ENCODE data around the gene C10orf105. TPM values are rescaled to one million over a fixed set of nuclear protein-coding genes. Genes with fewer than 3 reads are reported as not detected.

Gene C10orf105
- total RNA-seq, 2 experiments from 2014 or later: 0.09 to 0.15 TPM

DNA sequence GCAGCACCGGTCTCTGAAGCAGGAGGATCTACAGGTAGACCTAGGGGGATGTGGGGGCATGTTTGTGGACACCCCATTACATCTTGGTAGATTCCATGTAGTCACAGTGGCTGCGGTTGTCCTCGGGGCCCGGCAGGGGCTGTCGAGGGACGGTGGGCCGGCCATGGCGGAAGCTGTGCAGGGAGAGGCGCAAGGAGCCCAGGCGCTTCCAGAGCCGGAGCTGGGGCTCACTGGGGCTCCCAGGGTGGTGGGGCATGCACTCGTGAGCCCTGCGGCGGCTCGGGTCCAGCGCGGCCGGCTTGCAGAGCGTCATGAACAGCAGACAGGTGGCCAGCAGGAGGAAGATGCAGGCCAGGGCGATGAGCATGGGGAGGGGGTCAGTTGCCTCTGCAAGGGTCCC lies 3.7 kb downstream of the C10orf105 start:
- Histone ChIP-seq H3K27ac (ENCODE audit: low read depth, low read length, poor library complexity, severe bottlenecking) (no peak overlapping the region), H3K9me2 (ENCODE audit: insufficient read depth, low read length) (no peaks in the 10 kb centered on the region)
- intact Hi-C loops (cut with micrococcal nuclease; ENCODE audit: unreplicated experiment): no loop called here

DNA sequence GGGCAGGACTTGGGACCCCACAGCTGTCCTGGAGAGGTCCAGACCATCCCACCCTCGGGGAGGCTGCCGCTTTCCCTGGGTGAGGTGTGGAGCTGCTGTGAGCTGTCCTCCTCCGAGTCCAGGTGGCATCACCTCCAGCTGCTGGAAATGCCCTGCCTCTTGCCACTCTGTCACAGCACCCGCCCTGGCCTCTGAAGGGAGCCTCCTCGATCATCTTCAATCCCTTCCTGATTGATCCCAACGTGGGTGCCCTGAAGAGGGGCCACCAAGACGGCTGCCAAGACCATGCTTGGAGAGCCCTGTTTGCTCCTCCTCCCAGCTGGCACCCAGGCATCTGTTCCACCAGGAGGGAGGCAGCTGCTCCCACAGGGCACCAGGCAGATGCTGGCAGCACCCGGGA lies 4.6 kb downstream of the C10orf105 start:
- intact Hi-C loops (cut with micrococcal nuclease; ENCODE audit: unreplicated experiment): no loop called here
- Histone ChIP-seq H3K36me3 (ENCODE audit: insufficient read depth, low read length) (no peaks in the 10 kb centered on the region), H3K27ac (ENCODE audit: low read depth, low read length, poor library complexity, severe bottlenecking) (no peak overlapping the region), H4K20me1 (ENCODE audit: insufficient read depth, low read length) (no peaks in the 10 kb centered on the region), H3K9me3 (ENCODE audit: low read length) (no peaks in the 10 kb centered on the region), H3K9me2 (ENCODE audit: insufficient read depth, low read length) (no peaks in the 10 kb centered on the region), H3K79me2 (ENCODE audit: insufficient read depth, low read depth, low read length) (no peaks in the 10 kb centered on the region), H3K4me3 (ENCODE audit: low read depth, low read length, poor library complexity, severe bottlenecking) (no peak overlapping the region), H3K4me2 (ENCODE audit: low read length) (no peak overlapping the region), H2AFZ (ENCODE audit: low read length) (no peak overlapping the region), H3K4me1 (ENCODE audit: insufficient read depth, low read length, poor library complexity, severe bottlenecking) (peaks cover 33% of the 10 kb centered on the region)
- no TSS peak for BruUV-seq (replicated peaks)
- TF ChIP-seq, protein P1, sequence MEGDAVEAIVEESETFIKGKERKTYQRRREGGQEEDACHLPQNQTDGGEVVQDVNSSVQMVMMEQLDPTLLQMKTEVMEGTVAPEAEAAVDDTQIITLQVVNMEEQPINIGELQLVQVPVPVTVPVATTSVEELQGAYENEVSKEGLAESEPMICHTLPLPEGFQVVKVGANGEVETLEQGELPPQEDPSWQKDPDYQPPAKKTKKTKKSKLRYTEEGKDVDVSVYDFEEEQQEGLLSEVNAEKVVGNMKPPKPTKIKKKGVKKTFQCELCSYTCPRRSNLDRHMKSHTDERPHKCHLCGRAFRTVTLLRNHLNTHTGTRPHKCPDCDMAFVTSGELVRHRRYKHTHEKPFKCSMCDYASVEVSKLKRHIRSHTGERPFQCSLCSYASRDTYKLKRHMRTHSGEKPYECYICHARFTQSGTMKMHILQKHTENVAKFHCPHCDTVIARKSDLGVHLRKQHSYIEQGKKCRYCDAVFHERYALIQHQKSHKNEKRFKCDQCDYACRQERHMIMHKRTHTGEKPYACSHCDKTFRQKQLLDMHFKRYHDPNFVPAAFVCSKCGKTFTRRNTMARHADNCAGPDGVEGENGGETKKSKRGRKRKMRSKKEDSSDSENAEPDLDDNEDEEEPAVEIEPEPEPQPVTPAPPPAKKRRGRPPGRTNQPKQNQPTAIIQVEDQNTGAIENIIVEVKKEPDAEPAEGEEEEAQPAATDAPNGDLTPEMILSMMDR (conservative IDR thresholded peaks at IDR 0.05; ENCODE audit: low read length): no peak
- TF ChIP-seq EZH2phosphoT487 (IDR thresholded peaks at IDR 0.05; ENCODE audit: borderline replicate concordance, low read depth, low read length): no peak
- DNase-seq (ENCODE audit: low spot score): no peak
- ChIA-PET POLR2A (interaction anchor here (1.3 kb wide), 1 partner anchor 17 kb away, joined by 3 read pairs; no protein-coding TSS in a partner anchor), CTCF (ENCODE audit: unreplicated experiment) (interaction anchor here (0.5 to 0.6 kb wide), 2 partner anchors 13 to 346 kb away, joined by 3 to 5 read pairs; no protein-coding TSS in a partner anchor)

More for the DNA sequence above, 3.7 kb downstream of the C10orf105 start:
- Histone ChIP-seq H4K20me1 (ENCODE audit: insufficient read depth, low read length) (no peaks in the 10 kb centered on the region), H3K4me3 (ENCODE audit: low read depth, low read length, poor library complexity, severe bottlenecking) (no peak overlapping the region), H3K79me2 (ENCODE audit: insufficient read depth, low read depth, low read length) (no peaks in the 10 kb centered on the region), H3K36me3 (ENCODE audit: insufficient read depth, low read length) (no peaks in the 10 kb centered on the region), H3K9me3 (ENCODE audit: low read length) (no peaks in the 10 kb centered on the region), H3K4me1 (ENCODE audit: insufficient read depth, low read length, poor library complexity, severe bottlenecking) (peaks cover 33% of the 10 kb centered on the region), H2AFZ (ENCODE audit: low read length) (no peak overlapping the region), H3K4me2 (ENCODE audit: low read length) (no peak overlapping the region)
- DNase-seq (ENCODE audit: low spot score): no peak
- BruUV-seq (replicated peaks): no TSS peak
- ChIA-PET CTCF (ENCODE audit: unreplicated experiment) (no interaction called here), POLR2A (interaction anchor here (1.3 kb wide), 1 partner anchor 17 kb away, joined by 3 read pairs; no protein-coding TSS in a partner anchor)
- no peak for TF ChIP-seq EZH2phosphoT487 (IDR thresholded peaks at IDR 0.05; ENCODE audit: borderline replicate concordance, low read depth, low read length)
- TF ChIP-seq, protein P1 (conservative IDR thresholded peaks at IDR 0.05; ENCODE audit: low read length): no peak

DNA sequence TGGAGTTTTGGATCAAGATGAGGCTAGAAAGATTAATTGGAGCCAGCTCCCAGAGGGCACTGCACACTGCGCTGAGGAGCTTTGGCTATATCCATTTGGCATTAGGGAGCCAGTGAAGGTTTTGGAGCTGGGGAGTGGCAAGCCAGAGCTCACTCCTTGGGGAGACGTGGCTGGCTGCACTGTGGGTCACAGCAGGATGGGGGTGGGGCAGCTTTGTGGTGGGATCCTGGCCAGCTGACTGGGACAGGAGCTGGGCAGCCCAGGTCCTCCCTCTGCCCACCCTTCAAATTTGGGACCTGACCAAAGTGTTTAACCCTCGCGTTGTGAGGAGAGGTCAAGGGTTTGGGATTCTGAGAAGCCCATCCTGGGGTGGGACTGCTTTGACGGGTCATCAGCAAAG lies 5.0 kb downstream of the C10orf105 start:
- Histone ChIP-seq H3K4me1 (ENCODE audit: insufficient read depth, low read length, poor library complexity, severe bottlenecking) (peaks cover 33% of the 10 kb centered on the region), H3K79me2 (ENCODE audit: insufficient read depth, low read depth, low read length) (no peaks in the 10 kb centered on the region), H3K4me2 (ENCODE audit: low read length) (no peak overlapping the region), H3K4me3 (ENCODE audit: low read depth, low read length, poor library complexity, severe bottlenecking) (no peak overlapping the region), H3K36me3 (ENCODE audit: insufficient read depth, low read length) (no peaks in the 10 kb centered on the region), H3K27ac (ENCODE audit: low read depth, low read length, poor library complexity, severe bottlenecking) (no peak overlapping the region), H2AFZ (ENCODE audit: low read length) (no peak overlapping the region), H4K20me1 (ENCODE audit: insufficient read depth, low read length) (no peaks in the 10 kb centered on the region), H3K9me3 (ENCODE audit: low read length) (no peaks in the 10 kb centered on the region), H3K9me2 (ENCODE audit: insufficient read depth, low read length) (no peaks in the 10 kb centered on the region)
- POLR2A ChIA-PET: interaction anchor here (1.3 kb wide), 1 partner anchor 16 kb away, joined by 3 read pairs; no protein-coding TSS in a partner anchor
- TF ChIP-seq, protein P1 (conservative IDR thresholded peaks at IDR 0.05; ENCODE audit: low read length): no peak
- TF ChIP-seq EZH2phosphoT487 (IDR thresholded peaks at IDR 0.05; ENCODE audit: borderline replicate concordance, low read depth, low read length): no peak
- DNase-seq (ENCODE audit: low spot score): no peak
- BruUV-seq (replicated peaks): no TSS peak
- intact Hi-C loops (cut with micrococcal nuclease; ENCODE audit: unreplicated experiment): loop anchor here (5.0 kb wide), 1 partner anchor 58 kb away; the partner anchor contains the start of gene VSIR
- CTCF ChIA-PET (ENCODE audit: unreplicated experiment): interaction anchor here (0.6 kb wide), 1 partner anchor 345 kb away, joined by 3 read pairs; no protein-coding TSS in a partner anchor

Data from OCI-LY7 (cell line).